Medulla oblongata (tissue), 1 donor: ENCODE measurements around the gene RIT2.

Source experiments
- DNase-seq: peaks from one replicate; pipeline ENCODE4 v3.0.0-alpha.2; 2015; ENCODE audit errors: extremely low spot score

RIT2 gene

GRCh38 chr18:43012951-43013350 is 102.5 kb downstream of the RIT2 start:
- DNase-seq, result no peak

GRCh38 chr18:43010611-43011010 is 104.9 kb downstream of the RIT2 start:
- no peak for DNase-seq

GRCh38 chr18:43009674-43010073 is 105.8 kb downstream of the RIT2 start:
- DNase-seq, result no peak

GRCh38 chr18:43007365-43007764 is 108.1 kb downstream of the RIT2 start:
- no peak for DNase-seq

- no peak for DNase-seq
Observed at GRCh38 chr18:43004421-43004820, 111.1 kb downstream of the RIT2 start.

- DNase-seq, result no peak
Observed at GRCh38 chr18:43001821-43002220, 113.7 kb downstream of the RIT2 start.

GRCh38 chr18:42996824-42997223 is 118.7 kb downstream of the RIT2 start:
- no peak for DNase-seq

- DNase-seq, result no peak
Observed at GRCh38 chr18:42980426-42980825, 135.1 kb downstream of the RIT2 start.

- no peak for DNase-seq
Observed at GRCh38 chr18:42977982-42978637, 137.4 kb downstream of the RIT2 start.

GRCh38 chr18:42976869-42977590 is 138.5 kb downstream of the RIT2 start:
- DNase-seq, result no peak

GRCh38 chr18:42969366-42969765 is 146.1 kb downstream of the RIT2 start:
- no peak for DNase-seq

- DNase-seq, result no peak
Observed at GRCh38 chr18:42961298-42961697, 154.2 kb downstream of the RIT2 start.

GRCh38 chr18:42959528-42959927 is 156.0 kb downstream of the RIT2 start:
- DNase-seq, result no peak

GRCh38 chr18:42958353-42958752 is 157.1 kb downstream of the RIT2 start:
- DNase-seq, result no peak

- no peak for DNase-seq
Observed at GRCh38 chr18:42956287-42956686, 159.2 kb downstream of the RIT2 start.

- DNase-seq, result no peak
Observed at GRCh38 chr18:42954887-42955286, 160.6 kb downstream of the RIT2 start.

- no peak for DNase-seq
Observed at GRCh38 chr18:42953306-42953705, 162.2 kb downstream of the RIT2 start.

GRCh38 chr18:42950732-42951131 is 164.8 kb downstream of the RIT2 start:
- DNase-seq, result no peak

- no peak for DNase-seq
Observed at GRCh38 chr18:42948831-42949230, 166.7 kb downstream of the RIT2 start.

GRCh38 chr18:42941860-42942259 is 173.6 kb downstream of the RIT2 start:
- no peak for DNase-seq

GRCh38 chr18:42941021-42941420 is 174.5 kb downstream of the RIT2 start:
- DNase-seq, result no peak

GRCh38 chr18:42937436-42937835 is 178.0 kb downstream of the RIT2 start:
- DNase-seq, result no peak

GRCh38 chr18:42936289-42936688 is 179.2 kb downstream of the RIT2 start:
- DNase-seq, result no peak

- no peak for DNase-seq
Observed at GRCh38 chr18:42931491-42931890, 184.0 kb downstream of the RIT2 start.
